WERI-Rb-1 (cell line): ENCODE measurements around the gene FAM13C.

Experiments
- DNase-seq: peaks from one replicate; pipeline ENCODE4 v3.0.0-alpha.2; 2020
- H3K27ac ChIP-seq: fragments of 250-450 bp; sonication (Bioruptor Pico); 2 replicates; pipeline ENCODE4 v1.5.1; 2020; ENCODE audit warnings: mild to moderate bottlenecking, moderate library complexity
- H3K27me3 ChIP-seq: fragments of 250-450 bp; sonication (Bioruptor Pico); 2 replicates; pipeline ENCODE4 v1.5.1; 2021; ENCODE audit warnings: mild to moderate bottlenecking, low read depth, moderate library complexity; ENCODE audit not compliant: insufficient read depth, severe bottlenecking
- H3K36me3 ChIP-seq: fragments of 250-450 bp; sonication (Bioruptor Pico); 2 replicates; pipeline ENCODE4 v1.5.1; 2020; ENCODE audit warnings: mild to moderate bottlenecking, moderate library complexity
- H3K4me3 ChIP-seq: 2 replicates; pipeline ENCODE4 v1.5.1; 2011; ENCODE audit warnings: low read depth, mild to moderate bottlenecking, control low read depth, low read length
- H3K9me3 ChIP-seq: fragments of 250-450 bp; sonication (Bioruptor Pico); 2 replicates; pipeline ENCODE4 v1.5.1; 2021; ENCODE audit warnings: mild to moderate bottlenecking, moderate library complexity; ENCODE audit not compliant: severe bottlenecking
- CTCF ChIP-seq: IDR thresholded peaks from 2 replicates; pipeline ENCODE4 v1.5.1; 2011; ENCODE audit warnings: low read depth, mild to moderate bottlenecking, control low read depth, inconsistent platforms, low read length

Gene FAM13C

GRCh38 chr10:59281861-59282260 lies 80.5 kb downstream of the FAM13C start:
- no peaks in the 10 kb centered on the region for H3K36me3 ChIP-seq
- no peak overlapping the region for H3K27ac ChIP-seq
- H3K9me3 ChIP-seq: no peaks in the 10 kb centered on the region
- no peak for DNase-seq
- no peaks in the 10 kb centered on the region for H3K27me3 ChIP-seq
- TF ChIP-seq CTCF: no peak
- H3K4me3 ChIP-seq: no peak overlapping the region

GRCh38 chr10:59279991-59280505 lies 82.3 kb downstream of the FAM13C start:
- no peak overlapping the region for H3K4me3 ChIP-seq
- H3K36me3 ChIP-seq: no peaks in the 10 kb centered on the region
- H3K27me3 ChIP-seq: no peaks in the 10 kb centered on the region
- no peak for DNase-seq
- H3K9me3 ChIP-seq: no peaks in the 10 kb centered on the region
- TF ChIP-seq CTCF: no peak
- H3K27ac ChIP-seq: no peak overlapping the region

- H3K36me3 ChIP-seq: no peaks in the 10 kb centered on the region
- H3K27ac ChIP-seq: no peak overlapping the region
- no peak for DNase-seq
- H3K4me3 ChIP-seq: no peak overlapping the region
- TF ChIP-seq CTCF: no peak
- H3K27me3 ChIP-seq: no peaks in the 10 kb centered on the region
- H3K9me3 ChIP-seq: no peaks in the 10 kb centered on the region
These were observed 82.9 kb downstream of the FAM13C start for GRCh38 chr10:59279476-59279875.

GRCh38 chr10:59276919-59277318 lies 85.4 kb downstream of the FAM13C start:
- no peak for TF ChIP-seq CTCF
- Histone ChIP-seq H3K4me3 (no peak overlapping the region), H3K27ac (no peak overlapping the region), H3K36me3 (no peaks in the 10 kb centered on the region), H3K27me3 (no peaks in the 10 kb centered on the region), H3K9me3 (no peaks in the 10 kb centered on the region)
- DNase-seq: no peak

- no peak for TF ChIP-seq CTCF
- H3K27me3 ChIP-seq: no peaks in the 10 kb centered on the region
- H3K36me3 ChIP-seq: no peaks in the 10 kb centered on the region
- H3K27ac ChIP-seq: no peak overlapping the region
- DNase-seq: no peak
- H3K4me3 ChIP-seq: no peak overlapping the region
- H3K9me3 ChIP-seq: no peaks in the 10 kb centered on the region
These were observed 86.2 kb downstream of the FAM13C start for GRCh38 chr10:59276133-59276532.

GRCh38 chr10:59273445-59273844 lies 88.9 kb downstream of the FAM13C start:
- H3K27me3 ChIP-seq: no peaks in the 10 kb centered on the region
- no peak overlapping the region for H3K4me3 ChIP-seq
- no peak for DNase-seq
- no peak overlapping the region for H3K27ac ChIP-seq
- H3K9me3 ChIP-seq: no peaks in the 10 kb centered on the region
- no peak for TF ChIP-seq CTCF
- no peaks in the 10 kb centered on the region for H3K36me3 ChIP-seq
